Fibroblast of lung (primary cell): Measurements from ENCODE around the gene ZSWIM6. TPM values are rescaled to one million over a fixed set of nuclear protein-coding genes. Genes with fewer than 3 reads are reported as not detected.

ENCODE experiments used
- DNase-seq, 2 donors: peaks; one replicate each; pipeline versions ENCODE4 v3.0.0 to v3.0.0-alpha.2; 2010; ENCODE audit warnings: low read depth in 2 of 2
- H2AFZ ChIP-seq: 2 replicates; pipeline ENCODE4 v1.5.1; 2012; ENCODE audit warnings: low read length, control low read depth, inconsistent platforms
- H3K27ac ChIP-seq: 2 replicates; pipeline ENCODE4 v1.5.1; 2011; ENCODE audit warnings: low read length, control low read depth; ENCODE audit not compliant: insufficient read depth
- H3K27me3 ChIP-seq: 2 replicates; pipeline ENCODE4 v1.5.1; 2011; ENCODE audit warnings: mild to moderate bottlenecking, low read length; ENCODE audit not compliant: control insufficient read depth, insufficient read depth
- H3K36me3 ChIP-seq: 2 replicates; pipeline ENCODE4 v1.5.1; 2011; ENCODE audit warnings: low read length; ENCODE audit not compliant: control insufficient read depth, insufficient read depth
- H3K4me1 ChIP-seq: 2 replicates; pipeline ENCODE4 v1.5.1; 2011; ENCODE audit warnings: low read length; ENCODE audit not compliant: control insufficient read depth, insufficient read depth; ENCODE audit errors: extremely low read depth
- H3K4me2 ChIP-seq: 2 replicates; pipeline ENCODE4 v1.5.1; 2011; ENCODE audit warnings: low read length, control low read depth; ENCODE audit not compliant: insufficient read depth; ENCODE audit errors: extremely low read depth
- H3K4me3 ChIP-seq, 4 experiments: fragments of 200-600 bp in 1 of 4; sonication (generic) in 1 of 4; replicated peaks in 1 of 4; 2 replicates each; pipeline ENCODE4 v1.5.1; 2011 to 2016; ENCODE audit warnings: low read length in 4 of 4, low read depth in 3 of 4, mild to moderate bottlenecking in 3 of 4, control low read depth in 2 of 4, inconsistent platforms in 1 of 4, mixed read lengths in 1 of 4; ENCODE audit not compliant: insufficient read depth in 1 of 4; ENCODE audit errors: control extremely low read depth in 1 of 4
- H3K79me2 ChIP-seq: 2 replicates; pipeline ENCODE4 v1.5.1; 2012; ENCODE audit warnings: mild to moderate bottlenecking, low read length, inconsistent platforms; ENCODE audit not compliant: control insufficient read depth, insufficient read depth
- H3K9ac ChIP-seq: 2 replicates; pipeline ENCODE4 v1.5.1; 2011; ENCODE audit warnings: mild to moderate bottlenecking, low read length, control low read depth; ENCODE audit not compliant: insufficient read depth
- H3K9me3 ChIP-seq: 2 replicates; pipeline ENCODE4 v1.5.1; 2012; ENCODE audit warnings: low read depth, low read length; ENCODE audit not compliant: control insufficient read depth, insufficient read depth
- H4K20me1 ChIP-seq: 2 replicates; pipeline ENCODE4 v1.5.1; 2011; ENCODE audit warnings: low read length; ENCODE audit not compliant: control insufficient read depth, insufficient read depth; ENCODE audit errors: extremely low read depth
- CTCF ChIP-seq, 2 donors: IDR thresholded peaks in 1 of 2; conservative IDR thresholded peaks in 1 of 2; 1 replicate in 1 of 2; 2 replicates in 1 of 2; pipeline ENCODE4 v1.5.1; 2011 to 2012; ENCODE audit warnings: low read length in 2 of 2, control low read depth in 1 of 2, inconsistent platforms in 1 of 2, low read depth in 1 of 2, mild to moderate bottlenecking in 1 of 2
- EZH2 ChIP-seq: IDR thresholded peaks from 2 replicates; pipeline ENCODE4 v1.5.1; 2012; ENCODE audit warnings: low read length, control low read depth, mild to moderate bottlenecking; ENCODE audit errors: missing control alignments
- polyA plus RNA-seq, 2 donors: library from polyadenylated mRNA; depleted of rRNA in 1 of 2; stranded (reverse) in 1 of 2; unstranded in 1 of 2; fragments of >200 nt; gene quantifications; 2 replicates each; pipeline ENCODE4 v1.2.1, GENCODE V29; 2011 to 2012; ENCODE audit warnings: missing spikeins in 1 of 2
- total RNA-seq: library from RNA; depleted of rRNA; stranded (reverse); fragments of >200 nt; gene quantifications from 2 replicates; pipeline ENCODE4 v1.2.1, GENCODE V29; 2014

ZSWIM6 gene
- total and polyA plus RNA-seq, 2 donors (not counting 1 experiment from before 2014, with no cell fraction given), result 23.5 to 26.6 TPM

GRCh38 chr5:61321669-61322068 is 10.4 kb upstream of the ZSWIM6 start:
- Histone ChIP-seq H3K36me3 (no peaks in the 10 kb centered on the region), H3K9me3 (no peaks in the 10 kb centered on the region), H3K4me2 (no peak overlapping the region), H3K4me1 (peaks cover 11% of the 10 kb centered on the region), H2AFZ (no peak overlapping the region), H4K20me1 (no peaks in the 10 kb centered on the region), H3K27ac (no peak overlapping the region), H3K79me2 (no peaks in the 10 kb centered on the region), H3K9ac (no peak overlapping the region), H3K4me3 (no peak overlapping the region), H3K27me3 (no peaks in the 10 kb centered on the region)
- no peak for TF ChIP-seq EZH2
- no peak for TF ChIP-seq CTCF (conservative IDR thresholded peaks at IDR 0.05 in 1 of 2, IDR thresholded peaks at IDR 0.05 in 1 of 2; ENCODE audit: low read depth in 1 of 2, low read length in 2 of 2)
- DNase-seq, result no peak

GRCh38 chr5:61322738-61323725 is 9.0 kb upstream of the ZSWIM6 start:
- Histone ChIP-seq H3K4me3 (no peak overlapping the region), H3K9me3 (no peaks in the 10 kb centered on the region), H3K4me1 (peaks cover 16% of the 10 kb centered on the region), H3K4me2 (peak overlapping the region; percentile 42), H4K20me1 (no peaks in the 10 kb centered on the region), H3K36me3 (no peaks in the 10 kb centered on the region), H3K27ac (no peak overlapping the region), H3K9ac (no peak overlapping the region), H3K79me2 (no peaks in the 10 kb centered on the region), H3K27me3 (no peaks in the 10 kb centered on the region), H2AFZ (no peak overlapping the region)
- no peak for TF ChIP-seq EZH2
- TF ChIP-seq CTCF (conservative IDR thresholded peaks at IDR 0.05 in 1 of 2, IDR thresholded peaks at IDR 0.05 in 1 of 2; ENCODE audit: low read depth in 1 of 2, low read length in 2 of 2), result no peak
- peak; percentile 60 to 68 for DNase-seq
